Measurements from ENCODE around the gene GATC. TPM values are rescaled to one million over a fixed set of nuclear protein-coding genes. Genes with fewer than 3 reads are reported as not detected.

Gene GATC
- total and polyA plus RNA-seq, 7 donors: 8.4 to 20.0 (median 17.4) TPM

DNA sequence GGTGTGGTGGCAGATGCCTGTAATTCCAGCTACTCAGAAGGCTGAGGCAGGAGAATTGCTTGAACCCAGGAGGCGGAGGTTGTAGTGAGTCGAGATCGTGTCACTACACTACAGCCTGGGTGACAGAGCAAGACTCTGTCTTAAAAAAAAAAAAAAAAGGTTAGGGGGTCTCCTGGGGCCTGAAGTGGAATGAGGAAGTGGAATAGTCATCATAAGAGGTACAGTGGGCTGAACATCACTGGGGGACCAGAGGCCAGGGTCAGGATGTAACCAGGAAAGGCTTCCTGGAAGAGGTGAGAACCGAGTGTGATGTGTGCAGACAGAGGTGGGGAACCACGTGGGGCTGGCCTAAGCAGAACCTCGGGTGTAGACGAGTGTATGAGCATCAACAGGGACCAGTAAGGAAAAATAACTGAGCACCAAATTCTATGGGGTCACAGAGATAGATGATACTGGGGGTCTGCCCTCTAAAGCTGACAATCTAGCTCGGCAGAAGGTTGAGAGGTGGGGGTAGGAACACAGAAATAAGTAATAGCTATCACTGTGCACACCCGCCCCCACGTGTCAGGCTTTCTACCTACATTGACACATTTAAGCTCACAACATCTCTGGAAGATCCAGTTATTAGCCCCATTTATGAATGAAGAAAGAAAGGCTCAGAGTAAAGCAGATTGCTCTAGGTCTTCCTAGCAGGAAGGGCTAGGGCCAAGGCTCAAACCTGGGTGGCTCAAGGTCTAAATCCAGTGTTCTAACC, 13.3 kb upstream of the GATC start:
- Histone ChIP-seq H3K27me3 (peaks cover 0 to 4% (median 0%) of the 10 kb centered on the region in 3 donors), H3K4me1 (peaks cover 0 to 9% (median 2%) of the 10 kb centered on the region in 4 donors), H3K36me3 (no peaks in the 10 kb centered on the region), H3K27ac (no peak overlapping the region), H3K4me3 (no peak overlapping the region), H3K9me3 (no peaks in the 10 kb centered on the region)
- no peak for DNase-seq
- intact Hi-C loops (cut with DNase I): loop anchor here (10.0 kb wide), 2 partner anchors 102 to 282 kb away; partner anchors contain the start of genes RNF10 and UNC119B
- 66 to 75% methylated on average over 10 of the region's 10 CpGs for WGBS, 2 donors
- TF ChIP-seq EP300 (IDR thresholded peaks at IDR 0.05) (no peak), POLR2A (IDR thresholded peaks at IDR 0.05) (no peak), POLR2AphosphoS5 (IDR thresholded peaks at IDR 0.05) (no peak)
- TF ChIP-seq, protein P1, sequence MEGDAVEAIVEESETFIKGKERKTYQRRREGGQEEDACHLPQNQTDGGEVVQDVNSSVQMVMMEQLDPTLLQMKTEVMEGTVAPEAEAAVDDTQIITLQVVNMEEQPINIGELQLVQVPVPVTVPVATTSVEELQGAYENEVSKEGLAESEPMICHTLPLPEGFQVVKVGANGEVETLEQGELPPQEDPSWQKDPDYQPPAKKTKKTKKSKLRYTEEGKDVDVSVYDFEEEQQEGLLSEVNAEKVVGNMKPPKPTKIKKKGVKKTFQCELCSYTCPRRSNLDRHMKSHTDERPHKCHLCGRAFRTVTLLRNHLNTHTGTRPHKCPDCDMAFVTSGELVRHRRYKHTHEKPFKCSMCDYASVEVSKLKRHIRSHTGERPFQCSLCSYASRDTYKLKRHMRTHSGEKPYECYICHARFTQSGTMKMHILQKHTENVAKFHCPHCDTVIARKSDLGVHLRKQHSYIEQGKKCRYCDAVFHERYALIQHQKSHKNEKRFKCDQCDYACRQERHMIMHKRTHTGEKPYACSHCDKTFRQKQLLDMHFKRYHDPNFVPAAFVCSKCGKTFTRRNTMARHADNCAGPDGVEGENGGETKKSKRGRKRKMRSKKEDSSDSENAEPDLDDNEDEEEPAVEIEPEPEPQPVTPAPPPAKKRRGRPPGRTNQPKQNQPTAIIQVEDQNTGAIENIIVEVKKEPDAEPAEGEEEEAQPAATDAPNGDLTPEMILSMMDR (IDR thresholded peaks at IDR 0.05): no peak

DNA sequence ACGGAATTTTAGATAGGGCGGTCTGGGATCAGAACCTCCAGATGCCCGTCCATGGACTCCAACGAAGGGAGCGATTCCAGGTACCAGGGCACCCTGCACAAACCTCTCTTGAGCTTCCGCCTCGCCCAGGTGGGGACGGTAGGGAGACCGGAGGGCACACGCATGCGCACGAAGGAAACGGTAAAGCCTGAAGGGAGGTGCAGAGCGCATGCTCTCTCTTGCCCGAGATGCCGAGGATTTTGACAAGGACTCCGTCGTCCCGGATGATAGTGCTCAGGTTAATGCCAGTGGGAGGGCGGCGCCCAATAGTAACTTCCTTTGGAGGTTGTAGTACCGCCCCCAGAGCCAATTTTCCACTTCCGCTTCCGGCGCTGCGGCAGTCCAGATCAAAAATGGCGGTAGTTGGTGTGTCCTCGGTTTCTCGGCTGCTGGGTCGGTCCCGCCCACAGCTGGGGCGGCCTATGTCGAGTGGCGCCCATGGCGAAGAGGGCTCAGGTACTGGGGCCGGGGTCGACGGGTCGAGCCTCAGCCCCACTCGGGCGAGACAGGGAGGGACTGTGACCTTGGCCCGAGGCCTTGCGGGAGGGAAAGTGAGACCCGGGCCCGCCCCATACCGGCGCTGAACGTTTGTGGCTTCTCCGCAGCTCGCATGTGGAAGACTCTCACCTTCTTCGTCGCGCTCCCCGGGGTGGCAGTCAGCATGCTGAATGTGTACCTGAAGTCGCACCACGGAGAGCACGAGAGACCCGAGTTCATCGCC, 8.3 kb upstream of the GATC start, which contains the start of gene COX6A1:
Gene COX6A1, plus strand, starts transcription at position 379 of the 760 bp plus-strand sequence. Its CDS starts 14 bp downstream, at position 393.
- H3K36me3 ChIP-seq: peaks cover 0 to 29% (median 12%) of the 10 kb centered on the region in 4 donors
- peaks cover 0 to 26% (median 19%) of the 10 kb centered on the region in 4 donors for H3K4me1 ChIP-seq
- TF ChIP-seq, protein P1 (IDR thresholded peaks at IDR 0.05): no peak
- no peak for TF ChIP-seq EP300 (IDR thresholded peaks at IDR 0.05)
- peak; percentile 41 to 47 for TF ChIP-seq POLR2A (IDR thresholded peaks at IDR 0.05)
- peak; percentile 70 to 86 (median 78) for TF ChIP-seq POLR2AphosphoS5 (IDR thresholded peaks at IDR 0.05)
- H3K9me3 ChIP-seq: no peaks in the 10 kb centered on the region
- no peaks in the 10 kb centered on the region for H3K27me3 ChIP-seq
- intact Hi-C loops (cut with DNase I): loop anchor here (2.0 to 10.0 kb wide), 3 partner anchors 31 to 277 kb away; partner anchors contain the start of genes RNF10, SRSF9 and UNC119B
- peak; percentile 98 for DNase-seq
- peak within 1 kb of the TSS; percentile 68 to 87 (median 74) for H3K4me3 ChIP-seq
- H3K27ac ChIP-seq: peak within 1 kb of the TSS; percentile 82 to 92 (median 86)
- 0% methylated on average over 59 of the region's 59 CpGs for WGBS, 2 donors

DNA sequence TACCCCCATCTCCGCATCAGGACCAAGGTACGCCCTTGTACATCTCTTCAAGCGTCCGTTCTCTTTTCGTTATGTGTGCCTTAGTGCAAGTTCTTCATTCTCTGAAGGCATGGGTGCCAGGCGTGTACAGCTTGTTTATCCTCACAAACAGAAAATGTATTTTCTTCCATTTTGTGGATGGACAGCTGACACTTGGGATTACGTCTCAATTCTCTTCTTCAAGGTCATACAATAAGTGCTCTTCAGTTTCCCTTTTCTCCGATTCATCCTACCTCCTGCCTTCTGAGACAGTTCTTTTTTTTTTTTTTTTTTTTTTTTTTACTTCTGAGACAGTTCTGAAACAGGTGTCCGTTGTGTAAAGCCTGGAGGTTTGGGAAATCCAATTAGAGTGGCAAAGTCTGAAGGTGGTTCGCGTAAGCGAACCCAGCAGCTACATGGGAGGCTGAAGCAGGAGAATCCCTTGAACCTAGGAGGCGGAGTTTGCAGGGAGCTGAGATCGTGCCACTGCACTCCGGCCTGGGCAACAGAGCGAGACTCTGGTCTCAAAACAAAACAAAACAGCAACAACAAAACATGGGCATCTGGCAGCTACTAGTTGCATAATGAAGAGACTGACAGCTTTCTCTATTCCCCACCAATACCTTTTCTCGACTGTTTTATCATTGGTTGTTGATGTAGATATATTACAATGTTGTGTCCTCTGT, 7.6 kb upstream of the GATC start:
- intact Hi-C loops (cut with DNase I): loop anchor here (2.0 to 10.0 kb wide), 3 partner anchors 30 to 276 kb away; partner anchors contain the start of genes RNF10, SRSF9 and UNC119B
- no peak for TF ChIP-seq POLR2A (IDR thresholded peaks at IDR 0.05)
- TF ChIP-seq, protein P1 (IDR thresholded peaks at IDR 0.05): no peak
- TF ChIP-seq EP300 (IDR thresholded peaks at IDR 0.05): no peak
- no peak for TF ChIP-seq POLR2AphosphoS5 (IDR thresholded peaks at IDR 0.05)
- 15 to 37% methylated on average over 17 of the region's 17 CpGs for WGBS, 2 donors
- peak overlapping the region; percentile 82 to 92 (median 86) for H3K27ac ChIP-seq
- no peak for DNase-seq
- H3K4me1 ChIP-seq: peaks cover 0 to 26% (median 19%) of the 10 kb centered on the region in 4 donors
- H3K4me3 ChIP-seq: peak overlapping the region; percentile 68 to 87 (median 74)
- no peaks in the 10 kb centered on the region for H3K27me3 ChIP-seq
- H3K36me3 ChIP-seq: peaks cover 0 to 36% (median 15%) of the 10 kb centered on the region in 4 donors
- no peaks in the 10 kb centered on the region for H3K9me3 ChIP-seq

DNA sequence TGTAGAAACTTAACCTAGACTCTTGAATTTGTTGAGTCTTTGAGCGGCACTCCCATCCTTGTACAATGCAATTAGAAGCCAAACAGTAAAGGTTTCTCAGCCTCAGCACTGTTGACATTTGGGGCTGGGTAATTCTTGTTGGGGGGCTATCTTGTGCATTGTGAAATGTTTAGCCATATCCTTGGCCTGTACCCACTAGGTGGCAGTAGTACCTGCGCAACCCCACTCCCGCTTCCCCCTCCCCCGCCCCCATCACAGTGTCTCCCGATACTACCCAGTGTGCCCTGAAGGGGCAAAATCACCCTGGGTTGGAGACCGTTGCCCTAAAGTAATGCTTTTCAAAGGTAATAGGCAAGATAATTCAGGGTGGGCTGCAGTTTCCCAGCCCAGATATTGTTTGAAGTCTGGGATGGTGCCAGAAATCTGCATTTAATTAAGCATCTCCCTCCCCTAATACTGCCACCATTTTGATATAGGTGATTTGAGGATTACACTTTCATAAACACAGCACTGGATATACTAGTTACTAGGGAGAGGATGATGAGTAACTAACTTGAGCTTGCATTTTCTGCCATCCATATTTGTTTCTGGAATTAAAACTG, 6.5 kb upstream of the GATC start:
- H3K27me3 ChIP-seq: no peaks in the 10 kb centered on the region
- no peak overlapping the region for H3K4me3 ChIP-seq
- DNase-seq: no peak
- H3K27ac ChIP-seq: peak overlapping the region in 3 of 4 donors; percentile 31 to 92 (median 87)
- TF ChIP-seq POLR2AphosphoS5 (IDR thresholded peaks at IDR 0.05): no peak
- no peak for TF ChIP-seq EP300 (IDR thresholded peaks at IDR 0.05)
- TF ChIP-seq, protein P1 (IDR thresholded peaks at IDR 0.05): peak in 3 of 4 experiments; percentile 12 to 60 (median 29)
- H3K36me3 ChIP-seq: peaks cover 0 to 47% (median 24%) of the 10 kb centered on the region in 4 donors
- 5 to 13% methylated on average over 6 of the region's 6 CpGs for WGBS, 2 donors
- peaks cover 0 to 30% (median 21%) of the 10 kb centered on the region in 4 donors for H3K4me1 ChIP-seq
- no peaks in the 10 kb centered on the region for H3K9me3 ChIP-seq
- intact Hi-C loops (cut with DNase I): loop anchor here (2.0 to 10.0 kb wide), 3 partner anchors 29 to 275 kb away; partner anchors contain the start of genes RNF10, SRSF9 and UNC119B
